ENCODE measurements around the gene PARD3. TPM values are rescaled to one million over a fixed set of nuclear protein-coding genes. Genes with fewer than 3 reads are reported as not detected.

The PARD3 gene
- total and polyA plus RNA-seq, 4 experiments from 2014 or later = 0.13 to 0.25 TPM; not detected in 2

- Mint-ChIP-seq H3K4me3 (no peak overlapping the region), H3K4me1 (no peaks in the 10 kb centered on the region), H3K27ac (no peak overlapping the region), H3K36me3 (no peaks in the 10 kb centered on the region), H3K27me3 (peaks cover 2 to 4% of the 10 kb centered on the region in 2 donors), H3K9me3 (peaks cover 0 to 3% (median 0%) of the 10 kb centered on the region in 8 donors)
- Histone ChIP-seq H3K4me3 (ENCODE audit: low read length in 2 of 2) (no peak overlapping the region), H3K27ac (ENCODE audit: low read depth, low read length) (no peak overlapping the region), H3K9me3 (ENCODE audit: control insufficient read depth in 1 of 2, low read length in 2 of 2) (no peaks in the 10 kb centered on the region), H3K36me3 (ENCODE audit: insufficient read depth, low read length) (no peaks in the 10 kb centered on the region), H3K4me1 (ENCODE audit: insufficient read depth, low read length) (no peaks in the 10 kb centered on the region), H3K27me3 (ENCODE audit: insufficient read depth, low read length) (no peaks in the 10 kb centered on the region)
- ChIA-PET CTCF (ENCODE audit: partially characterized antibody) (no interaction called here), POLR2A (ENCODE audit: partially characterized antibody) (no interaction called here)
- intact Hi-C loops (cut with micrococcal nuclease) = no loop called here
- no peak for DNase-seq
Measured at GRCh38 chr10:34241226-34242000, 573.7 kb downstream of the PARD3 start.

DNA sequence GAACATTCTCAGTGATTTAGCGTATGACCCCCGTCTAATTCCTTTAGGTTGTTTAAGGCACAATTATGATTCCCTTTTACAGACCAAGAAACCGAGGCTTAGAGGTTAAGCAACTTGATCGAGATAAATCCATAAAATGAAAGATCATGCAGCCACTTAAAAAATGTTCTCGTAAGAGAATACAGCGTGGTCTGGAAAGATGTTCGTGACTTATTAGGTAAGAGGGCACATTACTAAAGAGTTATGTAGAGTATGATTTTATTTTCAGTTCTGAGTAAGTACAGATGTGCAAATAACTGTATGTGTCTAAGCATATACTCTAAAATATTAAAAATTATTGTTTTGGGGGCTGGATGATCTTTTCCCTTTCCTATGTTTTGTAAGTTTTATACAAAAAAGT is 575.1 kb downstream of the PARD3 start:
- intact Hi-C loops (cut with micrococcal nuclease) = no loop called here
- Histone ChIP-seq H3K36me3 (ENCODE audit: insufficient read depth, low read length) (no peaks in the 10 kb centered on the region), H3K4me3 (ENCODE audit: low read length in 2 of 2) (no peak overlapping the region), H3K27ac (ENCODE audit: low read depth, low read length) (no peak overlapping the region), H3K27me3 (ENCODE audit: insufficient read depth, low read length) (no peaks in the 10 kb centered on the region), H3K4me1 (ENCODE audit: insufficient read depth, low read length) (no peaks in the 10 kb centered on the region), H3K9me3 (ENCODE audit: control insufficient read depth in 1 of 2, low read length in 2 of 2) (no peaks in the 10 kb centered on the region)
- no peak for DNase-seq
- H3K4me1 Mint-ChIP-seq = no peaks in the 10 kb centered on the region
- H3K4me3 Mint-ChIP-seq = no peak overlapping the region
- H3K27me3 Mint-ChIP-seq = peaks cover 2 to 3% of the 10 kb centered on the region in 2 donors
- H3K27ac Mint-ChIP-seq = no peak overlapping the region
- H3K36me3 Mint-ChIP-seq = no peaks in the 10 kb centered on the region
- ChIA-PET POLR2A (ENCODE audit: partially characterized antibody) (no interaction called here), CTCF (ENCODE audit: partially characterized antibody) (no interaction called here)
- H3K9me3 Mint-ChIP-seq = peaks cover 0 to 3% (median 0%) of the 10 kb centered on the region in 8 donors

DNA sequence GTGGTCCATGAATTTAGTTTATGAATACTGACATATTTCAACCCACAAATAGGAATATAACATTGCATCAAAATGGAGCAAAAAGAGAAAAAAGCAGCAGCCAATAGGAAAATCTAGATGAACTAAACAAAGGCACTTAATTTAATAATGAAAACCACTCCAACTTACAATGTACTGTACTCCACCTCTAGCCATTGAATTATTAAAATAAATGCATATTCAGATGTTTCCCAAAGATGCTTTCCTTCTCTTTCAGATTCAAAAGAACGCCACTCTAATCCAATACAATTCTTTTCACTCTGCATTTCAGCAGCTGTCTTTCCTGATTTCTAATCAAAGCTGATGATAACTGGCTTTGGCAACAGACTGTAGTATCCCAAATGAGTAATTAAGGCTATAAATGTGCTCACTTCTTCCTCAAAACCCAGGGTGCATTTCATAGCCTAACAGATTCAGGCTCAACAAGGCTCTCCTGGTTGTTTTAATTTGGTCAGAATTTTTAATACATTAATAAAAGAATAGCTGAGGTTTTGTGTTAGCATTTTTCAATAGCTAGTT is 577.1 kb downstream of the PARD3 start:
- Histone ChIP-seq H3K27me3 (ENCODE audit: insufficient read depth, low read length) (no peaks in the 10 kb centered on the region), H3K36me3 (ENCODE audit: insufficient read depth, low read length) (no peaks in the 10 kb centered on the region), H3K4me3 (ENCODE audit: low read length in 2 of 2) (no peak overlapping the region), H3K4me1 (ENCODE audit: insufficient read depth, low read length) (no peaks in the 10 kb centered on the region), H3K27ac (ENCODE audit: low read depth, low read length) (no peak overlapping the region), H3K9me3 (ENCODE audit: control insufficient read depth in 1 of 2, low read length in 2 of 2) (no peaks in the 10 kb centered on the region)
- H3K27me3 Mint-ChIP-seq = peaks cover 1 to 6% of the 10 kb centered on the region in 2 donors
- no peak overlapping the region for H3K4me3 Mint-ChIP-seq
- intact Hi-C loops (cut with micrococcal nuclease) = no loop called here
- peaks cover 0 to 5% (median 0%) of the 10 kb centered on the region in 8 donors for H3K9me3 Mint-ChIP-seq
- ChIA-PET CTCF (ENCODE audit: partially characterized antibody) (no interaction called here), POLR2A (ENCODE audit: partially characterized antibody) (no interaction called here)
- H3K36me3 Mint-ChIP-seq = no peaks in the 10 kb centered on the region
- no peaks in the 10 kb centered on the region for H3K4me1 Mint-ChIP-seq
- no peak overlapping the region for H3K27ac Mint-ChIP-seq
- no peak for DNase-seq

DNA sequence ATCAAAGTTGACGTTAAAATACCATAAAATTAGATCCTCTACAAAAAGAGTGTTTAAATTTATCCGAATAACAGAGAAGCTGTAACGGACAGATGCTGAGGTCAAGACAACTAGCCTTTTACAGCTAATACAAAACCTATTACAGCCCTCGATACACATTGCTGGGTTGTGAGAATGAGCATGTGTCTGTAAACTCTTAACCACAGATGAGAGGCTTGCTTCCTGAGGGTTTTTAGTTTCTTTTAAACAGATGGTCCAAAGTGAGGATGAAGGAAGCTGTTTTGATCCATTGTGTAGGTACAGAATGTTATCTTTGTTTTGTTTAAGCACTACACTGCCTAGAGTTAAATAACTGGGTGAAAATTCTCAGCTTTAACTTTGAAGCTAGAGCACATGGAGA is 578.2 kb downstream of the PARD3 start:
- Histone ChIP-seq H3K27me3 (ENCODE audit: insufficient read depth, low read length) (no peaks in the 10 kb centered on the region), H3K36me3 (ENCODE audit: insufficient read depth, low read length) (no peaks in the 10 kb centered on the region), H3K27ac (ENCODE audit: low read depth, low read length) (no peak overlapping the region), H3K9me3 (ENCODE audit: control insufficient read depth in 1 of 2, low read length in 2 of 2) (no peaks in the 10 kb centered on the region), H3K4me1 (ENCODE audit: insufficient read depth, low read length) (no peaks in the 10 kb centered on the region), H3K4me3 (ENCODE audit: low read length in 2 of 2) (no peak overlapping the region)
- no peak overlapping the region for H3K27ac Mint-ChIP-seq
- ChIA-PET POLR2A (ENCODE audit: partially characterized antibody) (no interaction called here), CTCF (ENCODE audit: partially characterized antibody) (interaction anchor here (1.0 kb wide), 1 partner anchor 9 kb away, joined by 3 read pairs; no protein-coding TSS in a partner anchor)
- no peaks in the 10 kb centered on the region for H3K4me1 Mint-ChIP-seq
- peaks cover 0 to 4% (median 0%) of the 10 kb centered on the region in 8 donors for H3K9me3 Mint-ChIP-seq
- H3K4me3 Mint-ChIP-seq = no peak overlapping the region
- no peak for DNase-seq
- H3K36me3 Mint-ChIP-seq = no peaks in the 10 kb centered on the region
- peaks cover 1 to 6% of the 10 kb centered on the region in 2 donors for H3K27me3 Mint-ChIP-seq
- intact Hi-C loops (cut with micrococcal nuclease) = no loop called here

GRCh38 chr10:34235164-34235832 is 579.8 kb downstream of the PARD3 start:
- H3K27me3 ChIP-seq (ENCODE audit: insufficient read depth, low read length) = no peaks in the 10 kb centered on the region
- H3K27ac Mint-ChIP-seq = no peak overlapping the region
- DNase-seq = no peak
- H3K9me3 ChIP-seq (ENCODE audit: control insufficient read depth in 1 of 2, low read length in 2 of 2) = no peaks in the 10 kb centered on the region
- peaks cover 0 to 3% (median 0%) of the 10 kb centered on the region in 8 donors for H3K9me3 Mint-ChIP-seq
- H3K4me1 Mint-ChIP-seq = no peaks in the 10 kb centered on the region
- ChIA-PET POLR2A (ENCODE audit: partially characterized antibody) (no interaction called here), CTCF (ENCODE audit: partially characterized antibody) (no interaction called here)
- no peak overlapping the region for H3K27ac ChIP-seq (ENCODE audit: low read depth, low read length)
- H3K4me3 Mint-ChIP-seq = no peak overlapping the region
- no peak overlapping the region for H3K4me3 ChIP-seq (ENCODE audit: low read length in 2 of 2)
- no peaks in the 10 kb centered on the region for H3K36me3 ChIP-seq (ENCODE audit: insufficient read depth, low read length)
- intact Hi-C loops (cut with micrococcal nuclease) = no loop called here
- H3K27me3 Mint-ChIP-seq = peaks cover 1 to 4% of the 10 kb centered on the region in 2 donors
- no peaks in the 10 kb centered on the region for H3K4me1 ChIP-seq (ENCODE audit: insufficient read depth, low read length)
- H3K36me3 Mint-ChIP-seq = no peaks in the 10 kb centered on the region

DNA sequence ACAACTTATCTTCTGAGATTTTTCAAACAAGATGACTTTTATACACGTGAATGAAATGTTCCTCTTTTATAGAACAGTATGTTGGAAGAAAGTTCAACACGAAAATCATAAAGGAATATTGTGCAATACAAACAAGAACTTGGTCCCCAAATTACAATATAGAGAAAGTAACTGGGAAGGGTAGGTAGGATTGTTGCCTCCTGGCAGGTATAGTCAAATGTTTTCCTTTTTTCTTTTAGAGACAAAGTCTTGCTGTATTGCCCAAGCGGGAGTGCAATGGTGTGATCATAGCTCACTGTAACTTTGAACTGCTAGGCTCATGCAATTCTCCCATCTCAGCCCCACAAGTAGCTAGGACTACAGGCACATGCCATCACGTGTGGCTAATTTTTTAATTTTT is 582.6 kb downstream of the PARD3 start:
- Histone ChIP-seq H3K9me3 (ENCODE audit: control insufficient read depth in 1 of 2, low read length in 2 of 2) (no peaks in the 10 kb centered on the region), H3K4me3 (ENCODE audit: low read length in 2 of 2) (no peak overlapping the region), H3K36me3 (ENCODE audit: insufficient read depth, low read length) (no peaks in the 10 kb centered on the region), H3K27ac (ENCODE audit: low read depth, low read length) (no peak overlapping the region), H3K4me1 (ENCODE audit: insufficient read depth, low read length) (no peaks in the 10 kb centered on the region), H3K27me3 (ENCODE audit: insufficient read depth, low read length) (no peaks in the 10 kb centered on the region)
- no peak for DNase-seq
- intact Hi-C loops (cut with micrococcal nuclease) = no loop called here
- no peaks in the 10 kb centered on the region for H3K36me3 Mint-ChIP-seq
- POLR2A ChIA-PET (ENCODE audit: partially characterized antibody) = no interaction called here
- H3K27ac Mint-ChIP-seq = no peak overlapping the region
- peaks cover 3 to 4% of the 10 kb centered on the region in 2 donors for H3K27me3 Mint-ChIP-seq
- CTCF ChIA-PET (ENCODE audit: partially characterized antibody) = interaction anchor here (1.8 kb wide), 1 partner anchor 13 kb away, joined by 3 read pairs; no protein-coding TSS in a partner anchor
- no peak overlapping the region for H3K4me3 Mint-ChIP-seq
- H3K9me3 Mint-ChIP-seq = peaks cover 0 to 3% (median 0%) of the 10 kb centered on the region in 8 donors
- H3K4me1 Mint-ChIP-seq = no peaks in the 10 kb centered on the region

DNA sequence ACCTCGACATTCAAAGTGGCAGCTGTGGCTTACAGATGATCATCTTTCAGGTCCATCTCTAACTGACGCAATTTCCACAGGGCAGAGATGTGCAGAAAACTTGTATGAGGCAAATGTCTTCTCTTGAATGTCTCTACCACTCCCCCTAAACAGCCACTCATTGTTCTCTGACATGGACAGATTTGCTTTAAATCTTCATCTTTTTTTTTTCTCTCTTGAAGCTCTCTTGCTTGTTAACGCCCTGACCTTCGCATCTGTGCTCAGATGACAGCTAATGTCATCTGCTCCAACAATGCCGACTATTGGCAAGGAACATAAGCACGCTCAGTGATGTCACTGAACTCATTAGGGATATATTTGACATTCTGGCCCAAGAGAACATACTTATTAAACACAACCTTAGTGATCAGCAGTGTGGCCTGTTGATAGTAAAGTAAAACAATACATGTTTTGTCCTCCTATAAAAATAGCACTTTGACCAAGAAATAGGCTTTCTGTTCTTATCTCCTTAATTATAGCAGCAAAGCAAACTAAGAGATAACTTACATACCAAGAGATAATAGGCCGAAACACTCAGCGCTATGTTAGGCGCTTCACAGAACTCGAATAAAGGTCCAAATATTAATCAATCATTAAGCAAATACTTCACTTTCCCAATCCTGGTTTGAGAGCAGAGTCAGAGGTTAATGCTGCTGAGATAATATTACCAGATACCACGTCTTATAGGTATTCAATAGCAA is 583.5 kb downstream of the PARD3 start:
- H3K9me3 Mint-ChIP-seq = peaks cover 0 to 7% (median 2%) of the 10 kb centered on the region in 8 donors
- Histone ChIP-seq H3K4me3 (ENCODE audit: low read length in 2 of 2) (no peak overlapping the region), H3K27me3 (ENCODE audit: insufficient read depth, low read length) (no peaks in the 10 kb centered on the region), H3K27ac (ENCODE audit: low read depth, low read length) (no peak overlapping the region), H3K4me1 (ENCODE audit: insufficient read depth, low read length) (no peaks in the 10 kb centered on the region), H3K36me3 (ENCODE audit: insufficient read depth, low read length) (no peaks in the 10 kb centered on the region), H3K9me3 (ENCODE audit: control insufficient read depth in 1 of 2, low read length in 2 of 2) (no peaks in the 10 kb centered on the region)
- H3K27me3 Mint-ChIP-seq = peaks cover 2 to 4% of the 10 kb centered on the region in 2 donors
- POLR2A ChIA-PET (ENCODE audit: partially characterized antibody) = no interaction called here
- no peak overlapping the region for H3K27ac Mint-ChIP-seq
- CTCF ChIA-PET (ENCODE audit: partially characterized antibody) = interaction anchor here (1.8 kb wide), 1 partner anchor 12 kb away, joined by 3 read pairs; no protein-coding TSS in a partner anchor
- no peak for DNase-seq
- intact Hi-C loops (cut with micrococcal nuclease) = no loop called here
- H3K36me3 Mint-ChIP-seq = no peaks in the 10 kb centered on the region
- H3K4me1 Mint-ChIP-seq = no peaks in the 10 kb centered on the region
- no peak overlapping the region for H3K4me3 Mint-ChIP-seq

Measured in CD4-positive, alpha-beta memory T cell (primary cell).